Superior temporal gyrus (tissue), 1 donor: Measurements from ENCODE around the gene CANX.
"Not testable (repeated sequence)": the region's sequence is repeated elsewhere in the genome, so short reads cannot be mapped to it uniquely, and the experiment has no call there.

ENCODE experiments used
- DNase-seq: peaks from one replicate; pipeline ENCODE4 v3.0.0-alpha.2; 2016; ENCODE audit errors: extremely low spot score

CANX gene

GRCh38 chr5:179699616-179700237 lies 960 bp downstream of the CANX start:
- DNase-seq = no peak

DNA sequence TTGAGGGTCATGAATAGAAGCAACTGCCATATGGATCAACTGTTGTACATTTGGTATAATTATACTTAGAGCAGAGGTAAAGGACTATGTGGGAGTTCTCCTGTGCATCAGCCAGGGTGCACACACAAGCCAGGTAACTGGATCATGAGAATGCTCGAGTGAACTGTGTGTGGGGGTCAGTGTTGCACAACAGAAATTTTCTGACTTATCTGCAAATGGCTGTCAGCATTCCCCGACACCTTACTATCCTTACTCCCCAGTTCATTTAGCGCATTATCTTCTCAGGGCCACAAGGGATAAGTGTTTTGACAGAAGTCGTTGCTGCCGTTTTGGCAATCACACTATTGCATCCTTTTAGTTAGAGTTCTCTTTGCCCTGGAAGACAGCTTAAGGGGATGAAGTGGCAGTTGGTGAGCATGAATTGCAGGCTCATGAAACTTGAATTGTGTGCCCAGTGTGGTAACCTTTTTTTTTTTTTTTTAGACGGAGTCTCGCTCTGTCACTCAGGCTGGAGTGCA lies 1.7 kb downstream of the CANX start:
- no peak for DNase-seq

DNA sequence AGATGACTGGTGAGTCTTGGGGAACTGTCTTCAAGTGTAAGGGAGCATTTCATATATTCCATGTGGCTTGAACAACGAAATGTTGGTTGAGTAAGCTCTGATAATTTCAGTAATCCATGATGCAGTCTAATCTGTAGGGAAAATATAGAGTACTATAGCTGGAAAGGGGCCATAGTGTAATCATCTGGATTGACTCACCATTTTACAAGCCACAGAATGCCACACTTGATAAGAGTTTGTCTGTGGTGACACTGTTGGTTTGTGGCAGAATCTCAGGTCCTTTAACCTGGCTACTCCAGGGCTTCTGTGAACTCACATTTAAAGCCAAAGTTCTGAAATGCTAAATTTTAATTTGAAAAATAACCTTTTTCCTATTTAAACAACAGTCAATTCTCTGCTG lies 17.5 kb downstream of the CANX start:
- no peak for DNase-seq

DNA sequence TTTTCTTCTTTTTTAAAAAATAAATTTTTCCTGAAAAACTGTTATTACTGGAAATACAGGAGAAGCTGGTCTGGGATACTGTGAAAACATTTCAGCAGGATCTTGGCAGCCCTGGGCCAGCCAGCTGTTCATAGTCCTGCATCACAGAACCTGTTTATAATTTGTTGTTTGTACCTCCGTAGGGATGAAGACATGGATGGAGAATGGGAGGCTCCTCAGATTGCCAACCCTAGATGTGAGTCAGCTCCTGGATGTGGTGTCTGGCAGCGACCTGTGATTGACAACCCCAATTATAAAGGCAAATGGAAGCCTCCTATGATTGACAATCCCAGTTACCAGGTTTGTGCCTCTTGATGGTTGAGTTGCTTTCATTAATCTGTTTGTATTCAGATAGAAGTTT lies 21.5 kb downstream of the CANX start:
- DNase-seq = no peak

DNA sequence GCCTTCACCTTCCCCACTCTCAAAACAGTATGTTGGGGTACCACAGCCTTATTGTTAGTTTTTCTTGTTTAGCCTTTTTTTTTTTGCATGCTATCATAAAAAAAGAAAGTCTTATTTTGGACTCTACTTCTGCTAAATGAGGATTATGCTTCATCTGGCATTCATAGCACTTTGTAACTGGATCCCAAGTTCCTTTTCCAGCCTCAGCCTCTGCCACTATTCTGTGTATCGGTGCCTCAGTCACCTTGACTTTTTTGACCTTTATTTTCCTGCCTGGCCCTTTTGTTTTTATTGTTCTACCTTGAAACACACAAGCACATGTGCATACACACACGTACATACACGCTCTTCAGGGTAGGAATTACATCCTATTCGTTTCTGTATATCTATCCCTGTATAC lies 25.4 kb downstream of the CANX start:
- no peak for DNase-seq

DNA sequence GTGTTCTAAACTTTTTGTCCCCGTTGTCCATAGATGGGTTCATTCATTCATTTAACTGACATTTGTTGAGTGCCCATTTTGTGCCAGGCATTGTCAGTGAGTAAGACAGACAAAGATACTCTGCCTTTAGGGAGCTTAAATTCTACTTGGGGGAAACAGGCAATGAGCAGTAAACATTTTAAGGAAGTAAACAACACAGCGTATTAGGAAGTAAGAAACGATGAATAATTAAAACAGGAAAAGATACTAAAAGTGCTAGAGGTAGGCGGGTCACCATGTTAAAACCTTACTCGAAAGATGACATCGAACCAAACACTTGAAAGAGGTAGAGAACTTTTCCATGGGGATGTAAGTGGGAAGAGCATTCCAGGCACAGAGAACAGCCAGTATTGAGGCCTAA lies 28.3 kb downstream of the CANX start:
- no peak for DNase-seq

DNA sequence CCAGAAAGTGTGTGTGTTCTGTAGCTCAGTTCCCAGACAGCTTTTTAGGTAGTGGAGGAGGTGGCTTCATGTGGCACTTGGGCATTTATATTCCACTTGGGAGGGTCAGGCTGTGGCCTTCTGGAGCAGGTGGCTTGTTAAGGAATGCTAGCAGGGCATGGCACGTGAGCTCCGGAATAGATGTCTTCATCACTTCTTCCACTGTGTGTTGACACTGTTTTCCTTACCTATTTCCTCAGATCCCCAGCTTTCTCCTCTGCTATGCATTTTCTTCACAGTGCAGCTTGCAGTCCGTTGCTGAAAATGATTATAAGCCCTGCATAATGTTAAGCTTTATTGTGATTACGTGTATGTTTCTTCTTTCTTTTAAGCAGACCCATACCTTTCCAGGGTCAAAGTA lies 30.5 kb downstream of the CANX start:
- no peak for DNase-seq

DNA sequence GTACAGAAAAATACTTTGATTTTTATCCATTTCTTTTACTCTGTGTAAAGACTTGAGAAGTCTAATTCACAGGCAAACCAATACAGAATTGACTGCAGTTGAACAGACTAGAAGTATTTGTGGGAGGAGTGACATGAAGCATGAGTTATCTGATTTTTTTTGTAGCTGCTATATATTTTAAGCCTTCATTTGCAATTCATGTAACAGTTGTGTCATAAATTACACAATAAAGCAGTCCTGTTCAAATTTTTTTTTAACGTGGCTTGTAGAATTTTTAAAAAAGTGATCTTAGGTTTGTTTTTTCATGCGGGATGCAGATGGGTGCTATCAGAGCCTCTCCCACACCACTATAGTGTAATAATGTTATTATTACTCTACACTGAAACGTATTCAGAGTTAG lies 31.0 kb downstream of the CANX start:
- DNase-seq = peak; percentile 21

DNA sequence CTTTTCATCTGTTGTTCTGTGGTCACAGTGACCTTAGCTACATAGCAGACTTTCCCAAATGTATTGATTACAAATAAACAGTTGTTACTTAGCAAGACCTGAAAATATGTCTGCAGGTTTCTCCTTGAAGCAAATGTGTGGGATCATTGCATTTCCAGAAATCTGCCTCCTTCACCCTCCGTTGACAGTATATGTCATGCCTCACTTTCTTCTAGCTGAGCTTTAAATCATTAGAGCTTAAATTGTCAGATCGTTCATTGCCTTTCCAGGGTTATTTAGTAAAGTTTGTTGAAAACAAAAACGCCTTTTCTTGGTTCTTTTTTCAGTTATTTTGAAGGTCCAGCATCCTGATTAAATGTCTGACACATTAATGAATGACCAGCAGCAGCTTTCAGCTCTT lies 31.6 kb downstream of the CANX start:
- no peak for DNase-seq

GRCh38 chr5:179730852-179731251 lies 32.1 kb downstream of the CANX start:
- no peak for DNase-seq

DNA sequence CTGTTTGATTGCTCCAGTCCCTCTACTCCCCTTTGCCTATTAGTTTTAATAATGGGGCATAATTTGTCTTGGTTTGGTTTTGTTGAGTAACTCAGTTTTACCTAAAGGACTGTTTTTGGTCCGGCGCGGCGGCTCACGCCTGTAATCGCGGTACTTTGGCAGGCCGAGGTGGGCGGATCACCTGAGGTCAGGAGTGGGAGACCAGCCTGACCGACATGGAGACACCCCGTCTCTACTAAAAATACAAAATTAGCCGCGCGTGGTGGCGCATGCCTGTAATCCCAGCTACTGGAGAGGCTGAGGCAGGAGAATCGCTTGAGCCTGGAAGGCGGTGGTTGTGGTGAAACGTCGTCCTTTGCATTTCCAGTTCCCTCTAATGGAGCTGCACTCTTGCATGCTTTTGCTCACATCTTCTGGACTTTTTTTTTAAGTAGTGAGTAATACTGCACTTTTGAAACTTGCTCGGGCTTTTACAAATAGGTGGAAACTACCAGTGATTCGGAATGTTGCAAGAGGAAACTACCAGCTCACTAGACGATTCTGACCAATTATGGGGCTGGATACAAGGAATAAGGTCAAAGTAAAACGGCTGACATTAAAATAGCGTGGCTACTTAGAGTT lies 33.1 kb downstream of the CANX start:
- DNase-seq = no peak

GRCh38 chr5:179732412-179732917 lies 33.7 kb downstream of the CANX start, which contains the start of gene MAML1:
MAML1 (plus strand) TSS chr5:179732822; CDS start chr5:179733113, 291 bp downstream.
- DNase-seq = peak; percentile 100

DNA sequence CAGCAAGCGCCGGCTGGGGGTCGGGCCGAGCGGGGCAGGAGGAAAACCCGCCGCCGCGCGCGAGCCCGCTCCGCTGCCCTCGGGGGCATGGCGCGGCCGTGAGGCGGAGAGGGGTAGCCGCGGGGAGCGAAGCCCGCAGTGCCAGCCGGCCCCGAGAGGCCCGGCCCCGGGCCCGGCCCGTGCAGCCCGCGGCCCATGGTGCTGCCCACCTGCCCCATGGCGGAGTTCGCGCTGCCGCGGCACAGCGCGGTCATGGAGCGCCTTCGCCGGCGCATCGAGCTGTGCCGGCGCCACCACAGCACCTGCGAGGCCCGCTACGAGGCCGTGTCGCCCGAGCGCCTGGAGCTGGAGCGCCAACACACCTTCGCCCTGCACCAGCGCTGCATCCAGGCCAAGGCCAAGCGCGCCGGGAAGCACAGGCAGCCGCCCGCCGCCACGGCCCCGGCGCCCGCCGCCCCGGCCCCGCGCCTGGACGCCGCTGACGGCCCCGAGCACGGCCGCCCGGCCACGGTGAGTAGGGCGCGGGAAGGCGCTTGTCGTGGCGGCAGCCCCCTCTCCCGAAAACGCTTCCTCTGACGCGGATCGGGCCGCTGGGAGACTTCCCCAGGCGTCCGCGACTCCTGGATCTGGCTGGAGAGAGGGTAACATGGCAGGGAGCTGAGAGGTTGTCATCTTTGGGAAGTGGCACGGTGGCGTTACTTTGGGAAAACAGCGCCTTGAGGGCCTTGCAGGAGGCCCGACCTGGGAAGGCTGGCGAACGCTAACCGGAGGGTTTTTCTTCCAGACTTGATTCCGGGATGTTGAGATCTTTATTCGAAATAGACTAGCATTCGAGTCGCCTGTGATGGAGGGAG lies 34.4 kb downstream of the CANX start:
- DNase-seq = peak; percentile 29

- peak; percentile 46 for DNase-seq
These were observed 35.0 kb downstream of the CANX start for GRCh38 chr5:179733772-179734126.

DNA sequence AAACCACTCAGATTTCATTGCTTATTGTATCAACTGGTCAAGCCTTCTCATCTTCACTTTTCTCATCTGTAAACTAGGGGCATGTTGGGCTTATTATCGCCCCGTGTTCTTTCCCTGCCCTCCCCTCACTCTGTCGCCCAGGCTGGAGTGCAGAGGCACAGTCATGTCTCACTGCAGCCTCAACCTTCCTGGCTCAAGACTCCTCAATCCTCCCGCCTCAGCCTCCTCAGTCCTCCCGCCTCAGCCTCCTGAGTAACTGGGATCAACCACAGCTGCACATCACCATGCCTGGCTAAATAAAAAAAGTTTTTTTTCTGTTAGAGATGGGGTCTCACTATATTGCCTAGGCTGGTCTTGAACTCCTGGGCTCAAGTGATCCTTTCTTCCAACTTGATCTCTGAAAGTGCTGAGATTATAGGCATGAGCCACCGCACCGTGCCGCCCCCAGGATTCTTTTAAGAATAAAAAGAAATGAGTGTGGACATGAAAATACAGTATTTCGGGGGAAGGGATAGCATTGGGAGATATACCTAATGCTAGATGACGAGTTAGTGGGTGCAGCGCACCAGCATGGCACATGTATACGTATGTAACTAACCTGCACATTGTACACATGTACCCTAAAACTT lies 35.9 kb downstream of the CANX start:
- no peak for DNase-seq

DNA sequence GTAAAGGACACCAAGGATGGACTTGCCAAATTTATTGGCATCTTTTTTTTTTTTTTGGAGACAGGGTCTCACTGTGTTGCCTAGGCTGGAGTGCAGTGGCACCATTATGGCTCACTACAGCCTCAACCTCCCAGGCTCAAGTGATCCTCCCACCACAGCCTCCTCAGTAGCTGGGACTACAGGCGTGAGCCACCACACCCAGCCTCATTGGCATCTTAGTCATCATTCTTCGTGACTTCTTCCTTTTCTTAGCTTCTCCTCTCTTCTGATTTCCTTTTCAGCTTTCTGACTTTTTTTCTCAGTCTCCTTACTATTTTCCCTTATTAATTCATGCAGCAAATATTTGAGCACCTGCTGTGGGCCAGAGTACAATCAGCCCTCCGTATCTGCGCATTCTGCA lies 40.0 kb downstream of the CANX start:
- DNase-seq = no peak

- DNase-seq = not testable (repeated sequence)
These were observed 45.3 kb downstream of the CANX start for GRCh38 chr5:179744106-179744505.

DNA sequence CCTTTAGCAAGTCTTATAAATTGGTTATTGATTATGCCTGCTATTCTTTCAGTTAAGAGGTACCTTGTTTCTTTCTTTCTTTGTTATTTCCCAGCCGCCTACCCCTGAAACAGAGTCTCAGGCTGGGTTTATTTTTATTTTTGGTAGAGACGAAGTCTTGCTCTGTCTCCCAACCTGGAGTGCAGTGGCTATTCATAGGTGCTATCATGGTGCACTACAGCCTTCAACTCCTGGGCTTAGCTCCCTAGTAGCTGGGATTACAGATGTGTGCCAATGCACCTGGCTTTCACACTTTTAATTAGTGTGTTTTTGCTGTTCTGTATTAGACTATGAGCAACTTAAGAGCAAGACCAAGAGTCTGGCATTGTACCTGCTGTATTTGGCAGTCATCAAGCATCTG lies 48.1 kb downstream of the CANX start:
- no peak for DNase-seq

GRCh38 chr5:179747811-179748210 lies 49.0 kb downstream of the CANX start:
- no peak for DNase-seq

GRCh38 chr5:179749857-179750508 lies 51.2 kb downstream of the CANX start:
- DNase-seq = no peak

GRCh38 chr5:179753971-179754370 lies 55.2 kb downstream of the CANX start:
- no peak for DNase-seq

DNA sequence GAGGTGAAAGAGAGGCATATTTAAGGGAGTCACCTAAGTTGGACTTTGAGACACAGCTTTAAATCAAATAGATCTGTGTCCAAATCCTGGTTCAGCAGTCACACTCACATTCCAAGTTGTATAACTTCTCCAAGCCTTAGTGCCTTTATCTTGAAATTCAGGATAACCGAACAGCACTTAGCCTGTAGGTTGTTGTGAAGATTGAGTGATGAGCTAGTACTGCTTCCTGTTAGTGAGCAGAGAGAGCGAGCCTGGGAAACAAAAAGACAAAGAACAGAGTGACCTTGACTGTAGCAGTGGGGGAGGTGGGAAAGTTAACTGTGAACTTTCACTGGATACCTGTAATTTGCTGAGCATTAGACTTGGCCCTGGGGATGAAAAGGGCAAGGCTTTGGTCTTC lies 56.3 kb downstream of the CANX start:
- DNase-seq = no peak
